H1 (cell line): ENCODE results near the gene CCNK. TPM values are rescaled to one million over a fixed set of nuclear protein-coding genes. Genes with fewer than 3 reads are reported as not detected.

Experiments used
- CTCF ChIA-PET: fragments of 300-600 bp; sonication (Branson Sonifier 250); formaldehyde crosslinking; loops from one replicate; lab custom pipeline; 2021; ENCODE audit not compliant: partially characterized antibody; lab: Charles Lee
- POLR2A ChIA-PET: fragments of 300-600 bp; sonication (Branson Sonifier 250); formaldehyde crosslinking; loops from one replicate; lab custom pipeline; 2021; ENCODE audit warnings: inconsistent platforms; ENCODE audit not compliant: partially characterized antibody; lab: Charles Lee
- DNase-seq, 2 experiments: peaks; one replicate each; pipeline versions ENCODE4 v3.0.0 to v3.0.0-alpha.2; 2010 to 2022; ENCODE audit warnings: low spot score in 2 of 2, low read depth in 1 of 2, mixed read lengths in 1 of 2
- FAIRE-seq: peaks from 2 replicates; lab custom pipeline; 2011; peaks lifted over from hg19 to GRCh38; lab: Jason Lieb, UNC
- H2AFZ ChIP-seq: 2 replicates; pipeline ENCODE4 v1.8.1; 2012; ENCODE audit warnings: low read length, inconsistent platforms
- H2AK5ac ChIP-seq: 2 replicates; pipeline ENCODE4 v1.6.1; 2013; ENCODE audit warnings: low read depth, low read length
- H2BK120ac ChIP-seq: replicated peaks from 2 replicates; pipeline ENCODE3; 2013; ENCODE audit warnings: low read depth, low read length, inconsistent platforms
- H2BK12ac ChIP-seq: 2 replicates; pipeline ENCODE4 v1.6.1; 2013; ENCODE audit warnings: low read depth, low read length
- H2BK15ac ChIP-seq: 2 replicates; pipeline ENCODE4 v1.6.1; 2013; ENCODE audit warnings: low read length
- H2BK20ac ChIP-seq: 2 replicates; pipeline ENCODE4 v1.6.1; 2013; ENCODE audit warnings: low read length
- H2BK5ac ChIP-seq: 2 replicates; pipeline ENCODE4 v1.6.1; 2013; ENCODE audit warnings: low read depth, low read length
- H3K14ac ChIP-seq: 2 replicates; pipeline ENCODE4 v1.6.1; 2013; ENCODE audit warnings: inconsistent platforms; ENCODE audit not compliant: insufficient read length
- H3K18ac ChIP-seq: 2 replicates; pipeline ENCODE4 v1.6.1; 2013; ENCODE audit warnings: low read length; ENCODE audit errors: extremely low read depth
- H3K23ac ChIP-seq: 2 replicates; pipeline ENCODE4 v1.6.1; 2013; ENCODE audit warnings: inconsistent platforms; ENCODE audit not compliant: insufficient read length
- H3K23me2 ChIP-seq: 2 replicates; pipeline ENCODE4 v1.6.1; 2013; ENCODE audit warnings: low read depth, low read length
- H3K27ac ChIP-seq: 2 replicates; pipeline ENCODE4 v1.6.1; 2011; ENCODE audit warnings: low read depth, low read length, inconsistent platforms
- H3K27me3 ChIP-seq, 4 experiments: replicated peaks in 1 of 4; 1 replicate in 1 of 4; 2 replicates in 3 of 4; pipeline versions ENCODE4 v1.6.1 to v1.8.1; 2011 to 2013; ENCODE audit warnings: low read length in 3 of 4, mild to moderate bottlenecking in 3 of 4, inconsistent platforms in 2 of 4, mixed read lengths in 2 of 4, moderate library complexity in 1 of 4; ENCODE audit not compliant: control insufficient read depth in 3 of 4, insufficient read depth in 3 of 4; ENCODE audit errors: extremely low read depth in 1 of 4
- H3K36me3 ChIP-seq, 4 experiments: 2 replicates each; pipeline versions ENCODE4 v1.6.1 to v1.8.1; 2011 to 2013; ENCODE audit warnings: mild to moderate bottlenecking in 4 of 4, low read length in 3 of 4, moderate library complexity in 2 of 4, control low read depth in 1 of 4, inconsistent platforms in 1 of 4; ENCODE audit not compliant: insufficient read depth in 4 of 4, control insufficient read depth in 2 of 4
- H3K4ac ChIP-seq: replicated peaks from 2 replicates; pipeline ENCODE3; 2013; ENCODE audit warnings: low read length, low read depth, mixed read lengths, inconsistent platforms; ENCODE audit not compliant: insufficient read length
- H3K4me1 ChIP-seq, 4 experiments: replicated peaks in 1 of 4; 1 replicate in 1 of 4; 2 replicates in 3 of 4; pipeline versions ENCODE4 v1.6.1 to v1.8.1; 2011 to 2013; ENCODE audit warnings: low read length in 3 of 4, inconsistent platforms in 2 of 4, mixed read lengths in 1 of 4; ENCODE audit not compliant: insufficient read depth in 4 of 4, control insufficient read depth in 3 of 4
- H3K4me2 ChIP-seq, 2 experiments: 2 replicates each; pipeline versions ENCODE4 v1.6.1 to v1.8.1; 2011 to 2013; ENCODE audit warnings: low read depth in 2 of 2, low read length in 2 of 2, control low read depth in 1 of 2, inconsistent platforms in 1 of 2, mild to moderate bottlenecking in 1 of 2; ENCODE audit not compliant: insufficient read depth in 1 of 2
- H3K4me3 ChIP-seq, 4 experiments: fragments of 200-600, 300-600 bp in 1 of 4; sonication (generic), shearing (Covaris generic), sonication (Bioruptor Twin) in 1 of 4; 2 replicates each; pipeline versions ENCODE4 v1.5.1 to v1.8.1; 2011 to 2016; ENCODE audit warnings: low read length in 4 of 4, low read depth in 3 of 4, control low read depth in 2 of 4, inconsistent platforms in 2 of 4, mild to moderate bottlenecking in 2 of 4, mixed read lengths in 1 of 4, moderate library complexity in 1 of 4; ENCODE audit not compliant: insufficient read depth in 2 of 4; ENCODE audit errors: extremely low read depth in 1 of 4
- H3K56ac ChIP-seq: replicated peaks from 2 replicates; pipeline ENCODE3; 2013; ENCODE audit warnings: low read depth, mild to moderate bottlenecking, mixed read lengths, low read length, inconsistent platforms; ENCODE audit not compliant: insufficient read length
- H3K79me1 ChIP-seq: 2 replicates; pipeline ENCODE4 v1.6.1; 2013; ENCODE audit warnings: low read depth, low read length, control low read depth
- H3K79me2 ChIP-seq, 2 experiments: 2 replicates each; pipeline versions ENCODE4 v1.6.1 to v1.8.1; 2012 to 2013; ENCODE audit warnings: low read length in 2 of 2, mild to moderate bottlenecking in 2 of 2, inconsistent platforms in 1 of 2; ENCODE audit not compliant: insufficient read depth in 2 of 2, control insufficient read depth in 1 of 2
- H3K9ac ChIP-seq, 4 experiments: replicated peaks in 1 of 4; 1 replicate in 1 of 4; 2 replicates in 3 of 4; pipeline versions ENCODE4 v1.6.1 to v1.8.1; 2011 to 2013; ENCODE audit warnings: low read depth in 3 of 4, low read length in 3 of 4, control low read depth in 2 of 4, mild to moderate bottlenecking in 2 of 4, moderate library complexity in 2 of 4, inconsistent platforms in 1 of 4; ENCODE audit errors: extremely low read depth in 1 of 4
- H3K9me3 ChIP-seq, 2 experiments: 2 replicates each; pipeline versions ENCODE4 v1.6.1 to v1.8.1; 2012 to 2013; ENCODE audit warnings: mild to moderate bottlenecking in 2 of 2, moderate library complexity in 2 of 2, control low read depth in 1 of 2, inconsistent platforms in 1 of 2, low read depth in 1 of 2, low read length in 1 of 2, mixed read lengths in 1 of 2; ENCODE audit not compliant: insufficient read depth in 2 of 2
- H4K20me1 ChIP-seq, 2 experiments: replicated peaks in 1 of 2; 2 replicates each; pipeline versions ENCODE3 to v1.8.1; 2011 to 2013; ENCODE audit warnings: inconsistent platforms in 2 of 2, low read length in 2 of 2, mild to moderate bottlenecking in 1 of 2; ENCODE audit not compliant: insufficient read depth in 2 of 2, control insufficient read depth in 1 of 2
- H4K5ac ChIP-seq: 2 replicates; pipeline ENCODE4 v1.6.1; 2013; ENCODE audit warnings: low read length, low read depth, mixed read lengths, inconsistent platforms; ENCODE audit not compliant: insufficient read length
- H4K8ac ChIP-seq: 2 replicates; pipeline ENCODE4 v1.8.0; 2013; ENCODE audit warnings: mild to moderate bottlenecking, moderate library complexity, low read length, inconsistent platforms; ENCODE audit not compliant: insufficient read depth; ENCODE audit errors: extremely low read depth
- H4K91ac ChIP-seq: replicated peaks from 2 replicates; pipeline ENCODE3; 2013; ENCODE audit warnings: low read length, mixed read lengths, inconsistent platforms; ENCODE audit not compliant: insufficient read length
- BACH1 ChIP-seq: IDR thresholded peaks from 2 replicates; pipeline ENCODE4 v1.6.1; 2012; ENCODE audit warnings: low read length, improper control_type of control experiment
- CBX5 ChIP-seq: fragments of 300-800, 300-1000 bp; sonication (generic); IDR thresholded peaks from 2 replicates; pipeline ENCODE4 v1.7.1; 2016; ENCODE audit warnings: antibody characterized with exemption, low read length, low read depth
- CTBP2 ChIP-seq: IDR thresholded peaks from 2 replicates; pipeline ENCODE4 v1.7.0; 2011; ENCODE audit warnings: borderline replicate concordance, mild to moderate bottlenecking, moderate library complexity, mixed read lengths, low read length; ENCODE audit not compliant: insufficient read depth, insufficient read length
- EGR1 ChIP-seq: IDR thresholded peaks from 2 replicates; pipeline ENCODE4 v1.6.1; 2011; ENCODE audit warnings: low read depth, low read length, borderline replicate concordance
- GTF2F1 ChIP-seq: IDR thresholded peaks from 2 replicates; pipeline ENCODE4 v1.6.1; 2012; ENCODE audit warnings: low read depth, low read length, improper control_type of control experiment, borderline replicate concordance
- KDM5A ChIP-seq: fragments of 200-600 bp; IDR thresholded peaks from 2 replicates; pipeline ENCODE4 v1.7.1; 2012; ENCODE audit warnings: mild to moderate bottlenecking, low read length, inconsistent platforms, mixed read lengths
- PHF8 ChIP-seq: fragments of 200-600 bp; sonication (generic); conservative IDR thresholded peaks from 2 replicates; pipeline ENCODE4 v1.7.1; 2012; ENCODE audit warnings: low read depth, mild to moderate bottlenecking, inconsistent platforms, low read length, moderate library complexity
- RAD21 ChIP-seq, 2 experiments: IDR thresholded peaks in 1 of 2; conservative IDR thresholded peaks in 1 of 2; 2 replicates each; pipeline ENCODE4 v1.6.1; 2011; ENCODE audit warnings: low read depth in 2 of 2, low read length in 2 of 2, improper control_type of control experiment in 1 of 2, inconsistent platforms in 1 of 2, mild to moderate bottlenecking in 1 of 2, moderate library complexity in 1 of 2
- SP2 ChIP-seq: IDR thresholded peaks from 2 replicates; pipeline ENCODE4 v1.6.1; 2012; ENCODE audit warnings: mild to moderate bottlenecking, low read length, inconsistent platforms
- SRF ChIP-seq: IDR thresholded peaks from 2 replicates; pipeline ENCODE4 v1.6.1; 2011; ENCODE audit warnings: mild to moderate bottlenecking, low read depth, low read length, moderate library complexity
- TAF1 ChIP-seq: IDR thresholded peaks from 2 replicates; pipeline ENCODE4 v1.6.1; 2011; ENCODE audit warnings: mild to moderate bottlenecking, low read depth, low read length
- TCF12 ChIP-seq: IDR thresholded peaks from 2 replicates; pipeline ENCODE4 v1.6.1; 2011; ENCODE audit warnings: low read depth, mild to moderate bottlenecking, low read length
- WGBS, 2 experiments: shearing (Covaris generic) in 1 of 2; methylation state at CpG; one replicate each; pipeline versions ENCODE4 v1.1.6 to v1.1.7; 2013 to 2015; ENCODE audit warnings: low lambda C conversion rate in 2 of 2, mixed read lengths in 2 of 2, inconsistent platforms in 1 of 2, low coverage in 1 of 2, missing lambda C conversion rate in 1 of 2; ENCODE audit not compliant: insufficient replicate concordance in 2 of 2, insufficient coverage in 1 of 2, insufficient read length in 1 of 2; ENCODE audit errors: extremely low coverage in 1 of 2, missing lambda C conversion rate in 1 of 2; 5-methylcytosine and 5-hydroxymethylcytosine counted together
- polyA plus RNA-seq, 7 experiments: library from polyadenylated mRNA; depleted of rRNA in 3 of 7; stranded (reverse) in 5 of 7; unstranded in 2 of 7; fragments of >200 nt in 5 of 7; fragments of 200-250 nt in 2 of 7; gene quantifications; 1 replicate in 5 of 7; 2 replicates in 1 of 7; 4 replicates in 1 of 7; pipeline versions ENCODE4 v1.2.1 to v1.2.3, GENCODE V29; 2011 to 2013; ENCODE audit warnings: missing spikeins in 2 of 7, mixed read lengths in 2 of 7
- total RNA-seq: library from RNA; stranded (reverse); fragmentation: NEBNext Ultra II Directional; extraction: Animal tissue kit (Norgen Biotek cat#: 25700); gene quantifications from 2 replicates; pipeline ENCODE4 v1.2.1, GENCODE V29; 2021

CCNK gene
- total and polyA plus RNA-seq, 2 of the 8 experiments (the other 6 are each of a cell fraction or from before 2014, with no cell fraction given): 10.7 to 82.7 TPM

DNA sequence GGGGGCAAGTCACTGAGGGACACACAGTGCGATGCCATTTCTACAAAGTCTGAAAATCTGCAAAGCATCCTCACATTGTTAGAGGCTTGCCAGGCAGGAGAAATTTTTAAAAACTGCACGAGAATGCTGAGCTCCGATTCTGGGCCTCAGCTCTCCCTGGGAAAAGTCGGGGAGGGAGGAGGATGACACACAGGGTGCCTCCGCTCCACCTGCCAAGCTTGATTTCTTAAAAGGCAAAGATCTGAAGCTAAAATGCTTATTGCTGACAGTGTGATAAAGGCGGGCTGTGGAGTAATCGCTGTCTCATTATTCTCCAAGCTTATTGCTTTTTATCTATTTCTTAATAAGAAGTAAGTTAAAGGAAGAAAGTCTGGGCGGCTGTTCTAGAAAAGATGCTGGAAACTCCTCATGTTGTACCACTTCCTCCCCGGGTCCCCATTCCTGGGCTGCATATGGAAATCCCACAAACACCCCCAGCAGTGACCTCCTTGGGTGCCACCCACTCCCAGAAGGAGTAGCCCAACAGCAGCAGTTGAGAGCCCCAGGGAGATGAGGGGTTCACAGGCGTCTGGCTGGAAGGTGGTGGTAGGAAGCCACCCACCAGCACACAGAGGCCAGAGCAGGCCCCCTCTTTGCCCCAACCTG lies 67.8 kb downstream of the CCNK start:
- Histone ChIP-seq H4K20me1 (peaks cover 3 to 15% of the 10 kb centered on the region in 2 experiments), H2BK15ac (no peak overlapping the region), H3K27ac (no peak overlapping the region), H4K8ac (0 out of 2 replicates have a peak overlapping the region, but pooled peaks have one; percentile 1), H2AK5ac (0 out of 2 replicates have a peak overlapping the region, but pooled peaks have one; percentile 40), H2BK20ac (no peak overlapping the region), H3K56ac (no peak overlapping the region), H2AFZ (no peak overlapping the region), H3K23ac (no peak overlapping the region), H2BK12ac (0 out of 2 replicates have a peak overlapping the region, but pooled peaks have one; percentile 19), H2BK5ac (0 out of 2 replicates have a peak overlapping the region, but pooled peaks have one; percentile 30), H3K23me2 (peaks cover 2% of the 10 kb centered on the region; the same call in 1 of the 2 replicates), H4K5ac (no peak overlapping the region), H3K4ac (no peak overlapping the region), H4K91ac (no peak overlapping the region), H3K4me2 (no peak overlapping the region), H3K14ac (no peak overlapping the region), H2BK120ac (no peak overlapping the region), H3K27me3 (no peaks in the 10 kb centered on the region), H3K9me3 (no peaks in the 10 kb centered on the region), H3K18ac (no peak overlapping the region), H3K4me1 (peaks cover 8 to 21% (median 13%) of the 10 kb centered on the region in 4 experiments; a peak in 6 of 7 replicates), H3K79me1 (peaks cover 26% of the 10 kb centered on the region), H3K79me2 (peaks cover 0 to 58% of the 10 kb centered on the region in 2 experiments; a peak in 2 of 4 replicates), H3K4me3 (no peak overlapping the region), H3K9ac (no peak overlapping the region), H3K36me3 (no peaks in the 10 kb centered on the region)
- DNase-seq (no peak), FAIRE-seq (no peak)
- 86% methylated on average over 10 of the region's 10 CpGs; no CpG with 5 or more reads in 1 of the 2 experiments for WGBS, 2 experiments
- POLR2A ChIA-PET: interaction anchor here (0.9 to 1.1 kb wide), 2 partner anchors 55 to 68 kb away, joined by 3 read pairs; partner anchors contain the start of genes CCDC85C, CCNK and SETD3
- CTCF ChIA-PET: interaction anchor here (0.8 to 2.0 kb wide), 8 partner anchors 9 to 181 kb away, joined by 3 to 5 read pairs (median 3); no protein-coding TSS in a partner anchor
- TF ChIP-seq RAD21 (IDR thresholded peaks at IDR 0.05 in 1 of 2, conservative IDR thresholded peaks at IDR 0.05 in 1 of 2; ENCODE audit: low read depth in 2 of 2, low read length in 2 of 2): no peak
- TF ChIP-seq CBX5: no peak
- TF ChIP-seq PHF8: no peak
- TF ChIP-seq SP2: no peak
- TF ChIP-seq GTF2F1: no peak
- TF ChIP-seq TAF1: no peak
- no peak for TF ChIP-seq KDM5A
- TF ChIP-seq TCF12: no peak
- no peak for TF ChIP-seq BACH1
- TF ChIP-seq SRF: no peak
- no peak for TF ChIP-seq CTBP2
- no peak for TF ChIP-seq EGR1
